Activated naive CD4-positive, alpha-beta T cell treated with anti-CD3 and anti-CD28 coated beads, Interleukin-2, amount 50 U/mL, for 72 hours (primary cell): ENCODE results near the gene DRC7. TPM values are rescaled to one million over a fixed set of nuclear protein-coding genes. Genes with fewer than 3 reads are reported as not detected.

ENCODE experiments used
- ATAC-seq, 2 donors: fragments of 150-1000 bp; cut with Tn5 transposase; 2 replicates each; pipeline ENCODE4 v1.10.0; 2021; ENCODE audit warnings: mild to moderate bottlenecking in 2 of 2, moderate library complexity in 2 of 2
- DNase-seq, 2 donors: peaks; one replicate each; pipeline ENCODE4 v3.0.0; 2021 to 2022; ENCODE audit warnings: low spot score in 2 of 2
- H3K27ac Mint-ChIP-seq, 2 donors: one replicate each; pipeline ENCODE4 v1.8.0; 2022; ENCODE audit warnings: mild to moderate bottlenecking in 2 of 2, mixed read lengths in 2 of 2
- H3K36me3 Mint-ChIP-seq, 2 donors: one replicate each; pipeline ENCODE4 v1.8.0; 2022; ENCODE audit warnings: mixed read lengths in 2 of 2
- H3K9me3 Mint-ChIP-seq, 2 donors: one replicate each; pipeline ENCODE4 v1.8.0; 2022; ENCODE audit warnings: mixed read lengths in 2 of 2
- total RNA-seq, 2 donors: library from RNA; stranded (reverse); gene quantifications; one replicate each; pipeline ENCODE4 v1.2.3, GENCODE V29; 2022

The DRC7 gene
- total RNA-seq, 2 donors from 2014 or later: not detected

DNA sequence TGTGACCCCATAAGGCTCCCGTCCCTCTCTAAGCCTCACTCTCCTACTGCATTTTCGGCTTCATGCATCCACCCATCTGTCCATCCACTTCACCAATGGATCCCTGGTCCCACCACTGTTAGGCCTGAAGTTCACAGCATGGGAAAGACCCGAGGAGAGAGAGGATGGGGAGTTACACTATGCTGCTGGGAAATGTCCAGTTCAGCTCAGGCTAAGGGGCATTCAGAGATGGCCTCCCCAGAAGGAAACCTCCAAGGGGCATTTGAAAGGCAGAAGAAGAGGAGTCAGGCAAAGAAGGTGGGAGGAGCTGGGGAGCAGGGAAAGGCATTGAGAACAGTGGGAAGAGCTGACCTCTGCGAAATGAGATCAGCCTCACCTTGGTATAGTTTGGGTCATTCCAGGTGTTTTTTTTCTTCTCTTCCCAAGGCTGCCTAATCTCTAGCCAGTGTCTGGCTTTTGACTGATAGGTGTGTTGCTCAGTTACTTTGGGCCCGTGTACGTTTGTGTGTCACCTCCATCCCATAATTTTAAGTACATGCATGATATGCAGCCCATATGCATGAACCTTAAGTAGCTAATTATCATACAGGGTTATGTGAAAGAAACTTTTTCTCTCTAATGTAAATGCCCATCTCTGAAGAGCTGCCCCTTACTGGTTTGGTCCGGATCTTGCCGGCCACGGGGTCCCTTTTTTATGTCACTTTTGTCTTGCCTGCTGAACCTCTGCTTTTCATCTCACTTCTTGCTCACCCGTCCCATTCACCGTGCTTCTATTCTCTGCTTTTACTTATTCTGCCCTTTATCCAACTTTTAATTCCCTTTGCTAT is 11.6 kb upstream of the DRC7 start:
- no peaks in the 10 kb centered on the region for H3K36me3 Mint-ChIP-seq
- no peak for ATAC-seq
- H3K27ac Mint-ChIP-seq: no peak overlapping the region
- no peak for DNase-seq
- no peaks in the 10 kb centered on the region for H3K9me3 Mint-ChIP-seq

GRCh38 chr16:57683636-57684545 is 10.7 kb upstream of the DRC7 start:
- ATAC-seq (no peak), DNase-seq (no peak)
- H3K36me3 Mint-ChIP-seq: no peaks in the 10 kb centered on the region
- no peaks in the 10 kb centered on the region for H3K9me3 Mint-ChIP-seq
- no peak overlapping the region for H3K27ac Mint-ChIP-seq

GRCh38 chr16:57684626-57685358 is 9.8 kb upstream of the DRC7 start:
- ATAC-seq: no peak
- no peak overlapping the region for H3K27ac Mint-ChIP-seq
- no peak for DNase-seq
- H3K36me3 Mint-ChIP-seq: no peaks in the 10 kb centered on the region
- no peaks in the 10 kb centered on the region for H3K9me3 Mint-ChIP-seq

GRCh38 chr16:57685633-57686032 is 9.0 kb upstream of the DRC7 start:
- H3K9me3 Mint-ChIP-seq: no peaks in the 10 kb centered on the region
- ATAC-seq: no peak
- no peaks in the 10 kb centered on the region for H3K36me3 Mint-ChIP-seq

GRCh38 chr16:57686577-57686976 is 8.0 kb upstream of the DRC7 start:
- Mint-ChIP-seq H3K36me3 (no peaks in the 10 kb centered on the region), H3K27ac (no peak overlapping the region)

More at GRCh38 chr16:57685633-57686032, 9.0 kb upstream of the DRC7 start:
- no peak overlapping the region for H3K27ac Mint-ChIP-seq
- DNase-seq: no peak

GRCh38 chr16:57687363-57687929 is 7.2 kb upstream of the DRC7 start:
- DNase-seq (no peak), ATAC-seq (no peak)
- no peaks in the 10 kb centered on the region for H3K36me3 Mint-ChIP-seq
- H3K27ac Mint-ChIP-seq: peak overlapping the region in 1 of 2 donors; percentile 88
- no peaks in the 10 kb centered on the region for H3K9me3 Mint-ChIP-seq

More at GRCh38 chr16:57686577-57686976, 8.0 kb upstream of the DRC7 start:
- no peaks in the 10 kb centered on the region for H3K9me3 Mint-ChIP-seq
- DNase-seq (no peak), ATAC-seq (no peak)

DNA sequence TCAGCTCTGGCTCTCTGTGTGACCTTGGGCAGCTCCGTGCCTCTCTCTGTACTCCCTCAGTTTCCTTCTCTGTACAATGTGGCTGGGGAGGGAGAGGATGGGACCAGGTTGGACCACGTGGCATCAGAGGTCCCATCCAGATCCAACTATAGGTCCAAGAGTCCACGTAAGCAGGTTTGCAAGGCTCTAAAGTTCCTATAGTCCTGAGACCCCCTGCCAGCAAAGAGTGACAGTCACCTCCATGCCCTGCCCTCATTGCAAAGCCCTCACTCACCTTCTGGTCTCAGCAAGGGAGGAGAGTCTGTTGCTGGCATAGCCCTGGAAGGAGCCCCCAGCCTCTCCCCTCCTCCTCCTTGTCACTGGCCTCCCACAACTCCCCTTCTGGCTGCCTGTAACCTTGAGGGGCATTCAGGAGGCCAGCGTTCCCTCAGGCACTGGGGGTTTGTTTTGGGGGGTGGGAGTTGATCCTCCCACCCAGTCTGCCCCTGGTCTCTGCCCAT is 6.1 kb upstream of the DRC7 start:
- ATAC-seq (no peak), DNase-seq (no peak)
- no peaks in the 10 kb centered on the region for H3K36me3 Mint-ChIP-seq
- H3K27ac Mint-ChIP-seq: no peak overlapping the region
- H3K9me3 Mint-ChIP-seq: no peaks in the 10 kb centered on the region

- ATAC-seq: peak in 1 of 2 donors; percentile 4
- Mint-ChIP-seq H3K36me3 (no peaks in the 10 kb centered on the region), H3K27ac (peak overlapping the region; percentile 43 to 91), H3K9me3 (no peaks in the 10 kb centered on the region)
- no peak for DNase-seq
These were observed 5.4 kb upstream of the DRC7 start for GRCh38 chr16:57688987-57689761.

GRCh38 chr16:57689762-57690558 is 4.6 kb upstream of the DRC7 start:
- H3K9me3 Mint-ChIP-seq: no peaks in the 10 kb centered on the region
- peak overlapping the region; percentile 43 to 66 for H3K27ac Mint-ChIP-seq
- no peaks in the 10 kb centered on the region for H3K36me3 Mint-ChIP-seq
- ATAC-seq (peak; percentile 64 to 66), DNase-seq (no peak)

- Mint-ChIP-seq H3K27ac (peak overlapping the region in 1 of 2 donors; percentile 32), H3K36me3 (no peaks in the 10 kb centered on the region), H3K9me3 (no peaks in the 10 kb centered on the region)
- ATAC-seq (no peak), DNase-seq (no peak)
These were observed 3.7 kb upstream of the DRC7 start for GRCh38 chr16:57690782-57691471.

- ATAC-seq (no peak), DNase-seq (no peak)
- no peaks in the 10 kb centered on the region for H3K36me3 Mint-ChIP-seq
- no peak overlapping the region for H3K27ac Mint-ChIP-seq
- H3K9me3 Mint-ChIP-seq: no peaks in the 10 kb centered on the region
These were observed 2.0 kb upstream of the DRC7 start for GRCh38 chr16:57692636-57693035.

DNA sequence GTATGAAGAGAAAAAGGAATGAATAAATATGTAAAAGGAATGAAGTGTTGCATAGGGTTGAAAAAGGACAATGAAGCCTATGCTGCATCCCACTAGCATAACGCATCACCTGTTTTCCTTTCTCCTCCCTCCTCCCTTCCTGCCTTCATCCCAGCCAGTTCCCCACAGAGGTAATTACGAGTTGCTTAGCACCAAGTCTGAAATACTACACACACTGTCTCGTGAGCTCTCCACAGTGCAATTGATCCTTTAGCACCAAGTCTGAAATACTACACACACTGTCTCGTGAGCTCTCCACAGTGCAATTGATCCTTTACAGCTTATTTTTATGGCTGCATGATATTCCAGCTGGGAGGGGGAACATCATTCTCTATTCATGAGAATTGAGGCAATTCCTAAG is 1.1 kb upstream of the DRC7 start:
- no peak overlapping the region for H3K27ac Mint-ChIP-seq
- ATAC-seq: no peak
- H3K9me3 Mint-ChIP-seq: no peaks in the 10 kb centered on the region
- no peak for DNase-seq
- H3K36me3 Mint-ChIP-seq: no peaks in the 10 kb centered on the region

- H3K27ac Mint-ChIP-seq: no peak overlapping the region
- no peak for ATAC-seq
- no peak for DNase-seq
- H3K36me3 Mint-ChIP-seq: no peaks in the 10 kb centered on the region
- no peaks in the 10 kb centered on the region for H3K9me3 Mint-ChIP-seq
These were observed 328 bp upstream of the DRC7 start for GRCh38 chr16:57694231-57694724.

DNA sequence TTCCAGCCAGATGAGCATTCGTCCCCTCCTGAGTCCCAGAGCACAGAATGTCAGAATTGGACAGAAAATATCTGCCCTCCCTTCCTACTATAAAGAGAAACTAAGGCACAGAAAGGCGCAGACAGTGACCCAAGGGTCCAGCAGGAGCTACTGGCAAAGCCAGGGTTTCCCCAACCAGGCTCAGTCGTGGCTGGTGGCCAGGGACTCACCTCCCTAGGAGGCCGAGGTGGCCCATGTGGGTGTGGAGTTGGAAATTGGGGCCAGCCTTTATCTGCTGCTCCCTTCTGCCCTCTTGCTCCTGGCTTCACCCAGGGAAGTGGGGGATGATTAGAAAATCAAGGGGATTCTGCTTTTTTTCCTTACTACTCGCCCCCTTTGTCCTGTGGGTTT is 1.1 kb downstream of the DRC7 start:
- ATAC-seq: no peak
- H3K9me3 Mint-ChIP-seq: no peaks in the 10 kb centered on the region
- no peak for DNase-seq
- H3K36me3 Mint-ChIP-seq: no peaks in the 10 kb centered on the region
- no peak overlapping the region for H3K27ac Mint-ChIP-seq
